ENCODE data around the gene UAP1L1. TPM values are rescaled to one million over a fixed set of nuclear protein-coding genes. Genes with fewer than 3 reads are reported as not detected.

UAP1L1 gene
- total and polyA plus RNA-seq, 9 of the 15 experiments (the other 6 are each of a cell fraction or from before 2014, with no cell fraction given), result 0.20 to 8.6 (median 3.7) TPM

DNA sequence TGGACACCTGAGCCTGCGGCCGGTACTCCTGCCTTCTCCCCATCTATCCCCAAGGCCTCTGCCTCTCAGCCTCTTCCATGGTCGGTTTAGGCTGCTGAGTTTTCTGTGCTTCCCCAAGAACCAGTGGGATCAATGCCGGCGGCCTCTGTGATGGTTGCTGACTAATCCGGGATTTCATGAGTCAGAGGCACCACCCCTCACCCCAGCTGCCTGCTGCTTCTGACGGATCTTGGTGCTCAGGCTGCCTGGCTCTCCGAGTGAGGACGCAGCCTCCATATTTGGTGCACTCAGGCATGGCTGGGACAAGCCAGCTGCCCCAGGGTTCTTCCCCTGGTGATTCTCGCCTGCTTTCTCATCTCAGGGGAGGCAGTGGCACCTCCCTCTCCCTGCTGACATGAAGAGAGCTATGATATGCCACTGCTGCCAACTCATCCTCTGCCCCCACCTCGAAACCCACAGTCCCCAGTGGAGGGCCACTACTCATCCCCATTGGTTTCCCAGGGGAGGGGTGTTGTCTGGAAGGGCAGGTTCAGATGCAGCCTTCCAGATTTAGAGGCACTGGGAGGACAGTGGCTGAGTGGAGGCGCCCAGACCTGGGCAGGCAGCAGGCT is 6.2 kb downstream of the UAP1L1 start (continued):
- TF ChIP-seq, protein P1, sequence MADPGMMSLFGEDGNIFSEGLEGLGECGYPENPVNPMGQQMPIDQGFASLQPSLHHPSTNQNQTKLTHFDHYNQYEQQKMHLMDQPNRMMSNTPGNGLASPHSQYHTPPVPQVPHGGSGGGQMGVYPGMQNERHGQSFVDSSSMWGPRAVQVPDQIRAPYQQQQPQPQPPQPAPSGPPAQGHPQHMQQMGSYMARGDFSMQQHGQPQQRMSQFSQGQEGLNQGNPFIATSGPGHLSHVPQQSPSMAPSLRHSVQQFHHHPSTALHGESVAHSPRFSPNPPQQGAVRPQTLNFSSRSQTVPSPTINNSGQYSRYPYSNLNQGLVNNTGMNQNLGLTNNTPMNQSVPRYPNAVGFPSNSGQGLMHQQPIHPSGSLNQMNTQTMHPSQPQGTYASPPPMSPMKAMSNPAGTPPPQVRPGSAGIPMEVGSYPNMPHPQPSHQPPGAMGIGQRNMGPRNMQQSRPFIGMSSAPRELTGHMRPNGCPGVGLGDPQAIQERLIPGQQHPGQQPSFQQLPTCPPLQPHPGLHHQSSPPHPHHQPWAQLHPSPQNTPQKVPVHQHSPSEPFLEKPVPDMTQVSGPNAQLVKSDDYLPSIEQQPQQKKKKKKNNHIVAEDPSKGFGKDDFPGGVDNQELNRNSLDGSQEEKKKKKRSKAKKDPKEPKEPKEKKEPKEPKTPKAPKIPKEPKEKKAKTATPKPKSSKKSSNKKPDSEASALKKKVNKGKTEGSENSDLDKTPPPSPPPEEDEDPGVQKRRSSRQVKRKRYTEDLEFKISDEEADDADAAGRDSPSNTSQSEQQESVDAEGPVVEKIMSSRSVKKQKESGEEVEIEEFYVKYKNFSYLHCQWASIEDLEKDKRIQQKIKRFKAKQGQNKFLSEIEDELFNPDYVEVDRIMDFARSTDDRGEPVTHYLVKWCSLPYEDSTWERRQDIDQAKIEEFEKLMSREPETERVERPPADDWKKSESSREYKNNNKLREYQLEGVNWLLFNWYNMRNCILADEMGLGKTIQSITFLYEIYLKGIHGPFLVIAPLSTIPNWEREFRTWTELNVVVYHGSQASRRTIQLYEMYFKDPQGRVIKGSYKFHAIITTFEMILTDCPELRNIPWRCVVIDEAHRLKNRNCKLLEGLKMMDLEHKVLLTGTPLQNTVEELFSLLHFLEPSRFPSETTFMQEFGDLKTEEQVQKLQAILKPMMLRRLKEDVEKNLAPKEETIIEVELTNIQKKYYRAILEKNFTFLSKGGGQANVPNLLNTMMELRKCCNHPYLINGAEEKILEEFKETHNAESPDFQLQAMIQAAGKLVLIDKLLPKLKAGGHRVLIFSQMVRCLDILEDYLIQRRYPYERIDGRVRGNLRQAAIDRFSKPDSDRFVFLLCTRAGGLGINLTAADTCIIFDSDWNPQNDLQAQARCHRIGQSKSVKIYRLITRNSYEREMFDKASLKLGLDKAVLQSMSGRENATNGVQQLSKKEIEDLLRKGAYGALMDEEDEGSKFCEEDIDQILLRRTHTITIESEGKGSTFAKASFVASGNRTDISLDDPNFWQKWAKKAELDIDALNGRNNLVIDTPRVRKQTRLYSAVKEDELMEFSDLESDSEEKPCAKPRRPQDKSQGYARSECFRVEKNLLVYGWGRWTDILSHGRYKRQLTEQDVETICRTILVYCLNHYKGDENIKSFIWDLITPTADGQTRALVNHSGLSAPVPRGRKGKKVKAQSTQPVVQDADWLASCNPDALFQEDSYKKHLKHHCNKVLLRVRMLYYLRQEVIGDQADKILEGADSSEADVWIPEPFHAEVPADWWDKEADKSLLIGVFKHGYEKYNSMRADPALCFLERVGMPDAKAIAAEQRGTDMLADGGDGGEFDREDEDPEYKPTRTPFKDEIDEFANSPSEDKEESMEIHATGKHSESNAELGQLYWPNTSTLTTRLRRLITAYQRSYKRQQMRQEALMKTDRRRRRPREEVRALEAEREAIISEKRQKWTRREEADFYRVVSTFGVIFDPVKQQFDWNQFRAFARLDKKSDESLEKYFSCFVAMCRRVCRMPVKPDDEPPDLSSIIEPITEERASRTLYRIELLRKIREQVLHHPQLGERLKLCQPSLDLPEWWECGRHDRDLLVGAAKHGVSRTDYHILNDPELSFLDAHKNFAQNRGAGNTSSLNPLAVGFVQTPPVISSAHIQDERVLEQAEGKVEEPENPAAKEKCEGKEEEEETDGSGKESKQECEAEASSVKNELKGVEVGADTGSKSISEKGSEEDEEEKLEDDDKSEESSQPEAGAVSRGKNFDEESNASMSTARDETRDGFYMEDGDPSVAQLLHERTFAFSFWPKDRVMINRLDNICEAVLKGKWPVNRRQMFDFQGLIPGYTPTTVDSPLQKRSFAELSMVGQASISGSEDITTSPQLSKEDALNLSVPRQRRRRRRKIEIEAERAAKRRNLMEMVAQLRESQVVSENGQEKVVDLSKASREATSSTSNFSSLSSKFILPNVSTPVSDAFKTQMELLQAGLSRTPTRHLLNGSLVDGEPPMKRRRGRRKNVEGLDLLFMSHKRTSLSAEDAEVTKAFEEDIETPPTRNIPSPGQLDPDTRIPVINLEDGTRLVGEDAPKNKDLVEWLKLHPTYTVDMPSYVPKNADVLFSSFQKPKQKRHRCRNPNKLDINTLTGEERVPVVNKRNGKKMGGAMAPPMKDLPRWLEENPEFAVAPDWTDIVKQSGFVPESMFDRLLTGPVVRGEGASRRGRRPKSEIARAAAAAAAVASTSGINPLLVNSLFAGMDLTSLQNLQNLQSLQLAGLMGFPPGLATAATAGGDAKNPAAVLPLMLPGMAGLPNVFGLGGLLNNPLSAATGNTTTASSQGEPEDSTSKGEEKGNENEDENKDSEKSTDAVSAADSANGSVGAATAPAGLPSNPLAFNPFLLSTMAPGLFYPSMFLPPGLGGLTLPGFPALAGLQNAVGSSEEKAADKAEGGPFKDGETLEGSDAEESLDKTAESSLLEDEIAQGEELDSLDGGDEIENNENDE (IDR thresholded peaks at IDR 0.05; ENCODE audit: low read depth, low read length), result no peak
- no peak for TF ChIP-seq PURB (CRISPR knock-in tag; IDR thresholded peaks at IDR 0.05; ENCODE audit: low read depth)
- TF ChIP-seq JUN (IDR thresholded peaks at IDR 0.05; ENCODE audit: borderline replicate concordance, low read depth, low read length), result peak; percentile 62; the same call in 1 of the 2 replicates
- no peak for TF ChIP-seq JUN (CRISPR knock-in tag; IDR thresholded peaks at IDR 0.05; ENCODE audit: borderline replicate concordance)
- no peak for TF ChIP-seq SREBF2 (CRISPR knock-in tag; IDR thresholded peaks at IDR 0.05)
- no peak for TF ChIP-seq FOXA3 (CRISPR knock-in tag; conservative IDR thresholded peaks at IDR 0.05 in 1 of 2, IDR thresholded peaks at IDR 0.05 in 1 of 2)
- TF ChIP-seq NFE2 (IDR thresholded peaks at IDR 0.05; ENCODE audit: low read depth), result peak; percentile 43; the same call in 1 of the 2 replicates
- TF ChIP-seq BACH1 (tag; IDR thresholded peaks at IDR 0.05), result 0 out of 2 replicates have a peak, but pooled peaks have one; percentile 48
- TF ChIP-seq, protein P2, sequence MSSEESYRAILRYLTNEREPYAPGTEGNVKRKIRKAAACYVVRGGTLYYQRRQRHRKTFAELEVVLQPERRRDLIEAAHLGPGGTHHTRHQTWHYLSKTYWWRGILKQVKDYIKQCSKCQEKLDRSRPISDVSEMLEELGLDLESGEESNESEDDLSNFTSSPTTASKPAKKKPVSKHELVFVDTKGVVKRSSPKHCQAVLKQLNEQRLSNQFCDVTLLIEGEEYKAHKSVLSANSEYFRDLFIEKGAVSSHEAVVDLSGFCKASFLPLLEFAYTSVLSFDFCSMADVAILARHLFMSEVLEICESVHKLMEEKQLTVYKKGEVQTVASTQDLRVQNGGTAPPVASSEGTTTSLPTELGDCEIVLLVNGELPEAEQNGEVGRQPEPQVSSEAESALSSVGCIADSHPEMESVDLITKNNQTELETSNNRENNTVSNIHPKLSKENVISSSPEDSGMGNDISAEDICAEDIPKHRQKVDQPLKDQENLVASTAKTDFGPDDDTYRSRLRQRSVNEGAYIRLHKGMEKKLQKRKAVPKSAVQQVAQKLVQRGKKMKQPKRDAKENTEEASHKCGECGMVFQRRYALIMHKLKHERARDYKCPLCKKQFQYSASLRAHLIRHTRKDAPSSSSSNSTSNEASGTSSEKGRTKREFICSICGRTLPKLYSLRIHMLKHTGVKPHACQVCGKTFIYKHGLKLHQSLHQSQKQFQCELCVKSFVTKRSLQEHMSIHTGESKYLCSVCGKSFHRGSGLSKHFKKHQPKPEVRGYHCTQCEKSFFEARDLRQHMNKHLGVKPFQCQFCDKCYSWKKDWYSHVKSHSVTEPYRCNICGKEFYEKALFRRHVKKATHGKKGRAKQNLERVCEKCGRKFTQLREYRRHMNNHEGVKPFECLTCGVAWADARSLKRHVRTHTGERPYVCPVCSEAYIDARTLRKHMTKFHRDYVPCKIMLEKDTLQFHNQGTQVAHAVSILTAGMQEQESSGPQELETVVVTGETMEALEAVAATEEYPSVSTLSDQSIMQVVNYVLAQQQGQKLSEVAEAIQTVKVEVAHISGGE (CRISPR knock-in tag; IDR thresholded peaks at IDR 0.05), result peak in 1 of 3 experiments; percentile 37; a peak in 1 of 6 replicates

Measured in K562 (cell line).